HepG2 (cell line): ENCODE results near the gene GNAS-AS1. TPM values are rescaled to one million over a fixed set of nuclear protein-coding genes. Genes with fewer than 3 reads are reported as not detected.

ENCODE experiments used
- ATAC-seq: fragments of 200-7000 bp; cut with Tn5 transposase; 3 replicates; pipeline ENCODE4 v1.9.1; 2020; ENCODE audit warnings: mild to moderate bottlenecking, moderate library complexity
- BruUV-seq: library from RNA; stranded (reverse); fragments of 400-500 nt; replicated peaks from 2 replicates; lab custom pipeline; 2021; lab: Mats Ljungman, UMichigan
- CTCF ChIA-PET: fragments of 300-600 bp; formaldehyde crosslinking; extraction: SDS; loops from one replicate; lab custom pipeline; 2021; ENCODE audit warnings: low total read pairs, inconsistent platforms, low intra/inter-chr PET ratio; lab: Yijun Ruan, JAX
- POLR2A ChIA-PET: fragments of 350-600 bp; sonication (Branson Sonifier 250); formaldehyde crosslinking; loops from one replicate; lab custom pipeline; 2020; ENCODE audit warnings: antibody characterized with exemption, inconsistent platforms; lab: Yijun Ruan, JAX
- DNase-seq: peaks from one replicate; pipeline ENCODE4 v3.0.0-alpha.2; 2015; ENCODE audit warnings: low spot score
- FAIRE-seq: peaks from 3 replicates; lab custom pipeline; 2011; peaks lifted over from hg19 to GRCh38; lab: Jason Lieb, UNC
- H2AFZ ChIP-seq: one replicate; pipeline ENCODE4 v1.6.1; 2011; ENCODE audit warnings: low read length, inconsistent platforms
- H3K27ac ChIP-seq: fragments of 300-600 bp; 3 replicates; pipeline ENCODE4 v1.8.0; 2011; ENCODE audit warnings: mixed run types, mild to moderate bottlenecking, mixed read lengths, low read length, inconsistent platforms; ENCODE audit not compliant: insufficient read depth; ENCODE audit errors: extremely low read length
- H3K27me3 ChIP-seq, 2 experiments: fragments of 200-600 bp in 1 of 2; 2 replicates in 1 of 2; 3 replicates in 1 of 2; pipeline versions ENCODE4 v1.6.0 to v1.8.0; 2011; ENCODE audit warnings: low read length in 2 of 2, mild to moderate bottlenecking in 2 of 2, moderate library complexity in 2 of 2, inconsistent platforms in 1 of 2; ENCODE audit not compliant: insufficient read depth in 2 of 2, control insufficient read depth in 1 of 2
- H3K36me3 ChIP-seq, 2 experiments: fragments of 200-600 bp in 1 of 2; replicated peaks in 1 of 2; 2 replicates in 1 of 2; 3 replicates in 1 of 2; pipeline versions ENCODE4 v1.5.1 to v1.8.0; 2011; ENCODE audit warnings: low read length in 2 of 2, inconsistent platforms in 1 of 2; ENCODE audit not compliant: insufficient read depth in 2 of 2, control insufficient read depth in 1 of 2
- H3K4me1 ChIP-seq: 2 replicates; pipeline ENCODE4 v1.5.1; 2012; ENCODE audit warnings: low read length, inconsistent platforms; ENCODE audit not compliant: insufficient read depth
- H3K4me2 ChIP-seq: 2 replicates; pipeline ENCODE4 v1.6.0; 2011; ENCODE audit warnings: low read depth, low read length, inconsistent platforms
- H3K4me3 ChIP-seq, 3 experiments: fragments of 200-600 bp in 1 of 3; sonication (generic), shearing (Covaris generic) in 1 of 3; replicated peaks in 1 of 3; 2 replicates each; pipeline ENCODE4 v1.5.1; 2011 to 2016; ENCODE audit warnings: low read length in 3 of 3, inconsistent platforms in 2 of 3, low read depth in 2 of 3, mild to moderate bottlenecking in 2 of 3, control low read depth in 1 of 3, mixed read lengths in 1 of 3; ENCODE audit not compliant: insufficient read depth in 1 of 3
- H3K79me2 ChIP-seq: one replicate; pipeline ENCODE4 v1.6.1; 2011; ENCODE audit warnings: low read length, inconsistent platforms; ENCODE audit not compliant: insufficient read depth
- H3K9ac ChIP-seq: 2 replicates; pipeline ENCODE4 v1.6.0; 2011; ENCODE audit warnings: mild to moderate bottlenecking, low read depth, low read length, inconsistent platforms; ENCODE audit not compliant: insufficient read depth
- H3K9me3 ChIP-seq: 2 replicates; pipeline ENCODE4 v1.5.1; 2012; ENCODE audit warnings: mild to moderate bottlenecking, low read length
- H4K20me1 ChIP-seq: 2 replicates; pipeline ENCODE4 v1.6.0; 2011; ENCODE audit warnings: inconsistent platforms, mild to moderate bottlenecking, low read length, moderate library complexity; ENCODE audit not compliant: insufficient read depth
- CSRNP1 ChIP-seq: sonication (generic); formaldehyde crosslinking; IDR thresholded peaks from 2 replicates; pipeline ENCODE4 v1.8.1; 2023; ENCODE audit warnings: mild to moderate bottlenecking, missing genetic modification reagents
- DNMT3B ChIP-seq: conservative IDR thresholded peaks from 2 replicates; pipeline ENCODE4 v1.6.1; 2016; ENCODE audit warnings: missing biosample characterization, control low read depth
- NFRKB ChIP-seq: fragments of 450-650 bp; IDR thresholded peaks from 2 replicates; pipeline ENCODE4 v1.6.1; 2017
- TAF15 ChIP-seq: fragments of 200-400 bp; formaldehyde crosslinking; IDR thresholded peaks from one replicate; pipeline ENCODE4 v1.6.1; 2018; ENCODE audit warnings: mild to moderate bottlenecking, low read depth, low read length; ENCODE audit not compliant: poor library complexity, severe bottlenecking
- ZNF501 ChIP-seq: sonication (generic); formaldehyde crosslinking; IDR thresholded peaks from 2 replicates; pipeline ENCODE4 v1.5.1; 2020; ENCODE audit warnings: mild to moderate bottlenecking, moderate library complexity, missing genetic modification reagents
- ZSCAN21 ChIP-seq: sonication (generic); formaldehyde crosslinking; IDR thresholded peaks from 2 replicates; pipeline ENCODE4 v1.8.0; 2022; ENCODE audit warnings: mild to moderate bottlenecking, missing genetic modification reagents, moderate library complexity, borderline replicate concordance
- WGBS: methylation state at CpG from one replicate; pipeline ENCODE4 v1.1.6; 2017; ENCODE audit warnings: low lambda C conversion rate; 5-methylcytosine and 5-hydroxymethylcytosine counted together
- in situ Hi-C: cut with HindIII; loops from 2 replicates; pipeline ENCODE4 v1.10.0; 2017; ENCODE audit warnings: low pct_unique_long_range_greater_than_20kb; ENCODE audit not compliant: extremely low pct_ligation_motif_present
- intact Hi-C: fragments of 100-400 bp; cut with micrococcal nuclease; formaldehyde crosslinking; loops from one replicate; pipeline ENCODE4 v1.10.0; 2022; ENCODE audit not compliant: unreplicated experiment
- polyA plus RNA-seq, 8 experiments: library from polyadenylated mRNA; depleted of rRNA in 3 of 8; stranded (reverse) in 7 of 8; unstranded in 1 of 8; fragments of >200 nt; fragmentation: Illumina TruSeq in 4 of 8; extraction: Trizol in 4 of 8; gene quantifications; 2 replicates each; pipeline versions ENCODE4 v1.2.1 to v1.2.3, GENCODE V29; 2011 to 2016; ENCODE audit warnings: low read depth in 4 of 8, missing spikeins in 1 of 8, mixed read lengths in 1 of 8; ENCODE audit not compliant: insufficient read depth in 1 of 8
- total RNA-seq, 5 experiments: library from RNA; depleted of rRNA; stranded (reverse); fragments of >200 nt; fragmentation: Illumina TruSeq; extraction: Trizol; gene quantifications; 2 replicates each; pipeline ENCODE4 v1.2.3, GENCODE V29; 2016; ENCODE audit warnings: low read depth in 1 of 5
- TF ChIP-seq, protein P1 (sequence below): sonication (generic); formaldehyde crosslinking; IDR thresholded peaks from 2 replicates; pipeline ENCODE4 v1.9.0; 2021; ENCODE audit warnings: missing genetic modification reagents, borderline replicate concordance
- TF ChIP-seq, protein P2 (sequence below): sonication (generic); formaldehyde crosslinking; IDR thresholded peaks from one replicate; pipeline ENCODE4 v1.5.1; 2020; ENCODE audit warnings: mild to moderate bottlenecking, missing genetic modification reagents; ENCODE audit errors: not compliant biosample characterization

GNAS-AS1 gene
- total and polyA plus RNA-seq, 2 of the 13 experiments (the other 11 are each of a cell fraction or from before 2014, with no cell fraction given), result not detected

GRCh38 chr20:58807801-58808200, 42.9 kb downstream of the GNAS-AS1 start:
- ChIA-PET CTCF (no interaction called here), POLR2A (no interaction called here)
- Histone ChIP-seq H3K9me3 (no peaks in the 10 kb centered on the region), H3K27me3 (peaks cover 24 to 99% of the 10 kb centered on the region in 2 experiments), H3K4me1 (no peaks in the 10 kb centered on the region), H3K79me2 (no peaks in the 10 kb centered on the region), H3K9ac (no peak overlapping the region), H3K4me3 (no peak overlapping the region), H3K4me2 (no peak overlapping the region), H4K20me1 (no peaks in the 10 kb centered on the region), H3K36me3 (no peaks in the 10 kb centered on the region), H2AFZ (no peak overlapping the region), H3K27ac (no peak overlapping the region)
- WGBS, result 27% methylated on average over 11 of the region's 11 CpGs
- in situ Hi-C loops (no loop called here), intact Hi-C loops (no loop called here)
- FAIRE-seq (no peak), ATAC-seq (no peak), DNase-seq (no peak)
- BruUV-seq, result no TSS peak
- TF ChIP-seq, protein P1, sequence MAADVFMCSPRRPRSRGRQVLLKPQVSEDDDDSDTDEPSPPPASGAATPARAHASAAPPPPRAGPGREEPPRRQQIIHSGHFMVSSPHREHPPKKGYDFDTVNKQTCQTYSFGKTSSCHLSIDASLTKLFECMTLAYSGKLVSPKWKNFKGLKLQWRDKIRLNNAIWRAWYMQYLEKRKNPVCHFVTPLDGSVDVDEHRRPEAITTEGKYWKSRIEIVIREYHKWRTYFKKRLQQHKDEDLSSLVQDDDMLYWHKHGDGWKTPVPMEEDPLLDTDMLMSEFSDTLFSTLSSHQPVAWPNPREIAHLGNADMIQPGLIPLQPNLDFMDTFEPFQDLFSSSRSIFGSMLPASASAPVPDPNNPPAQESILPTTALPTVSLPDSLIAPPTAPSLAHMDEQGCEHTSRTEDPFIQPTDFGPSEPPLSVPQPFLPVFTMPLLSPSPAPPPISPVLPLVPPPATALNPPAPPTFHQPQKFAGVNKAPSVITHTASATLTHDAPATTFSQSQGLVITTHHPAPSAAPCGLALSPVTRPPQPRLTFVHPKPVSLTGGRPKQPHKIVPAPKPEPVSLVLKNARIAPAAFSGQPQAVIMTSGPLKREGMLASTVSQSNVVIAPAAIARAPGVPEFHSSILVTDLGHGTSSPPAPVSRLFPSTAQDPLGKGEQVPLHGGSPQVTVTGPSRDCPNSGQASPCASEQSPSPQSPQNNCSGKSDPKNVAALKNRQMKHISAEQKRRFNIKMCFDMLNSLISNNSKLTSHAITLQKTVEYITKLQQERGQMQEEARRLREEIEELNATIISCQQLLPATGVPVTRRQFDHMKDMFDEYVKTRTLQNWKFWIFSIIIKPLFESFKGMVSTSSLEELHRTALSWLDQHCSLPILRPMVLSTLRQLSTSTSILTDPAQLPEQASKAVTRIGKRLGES, result no peak
- TF ChIP-seq ZNF501 (CRISPR knock-in tag) (no peak), DNMT3B (CRISPR knock-in tag) (no peak), NFRKB (no peak), TAF15 (no peak), CSRNP1 (CRISPR knock-in tag) (no peak), ZSCAN21 (CRISPR knock-in tag) (no peak)
- TF ChIP-seq, protein P2, sequence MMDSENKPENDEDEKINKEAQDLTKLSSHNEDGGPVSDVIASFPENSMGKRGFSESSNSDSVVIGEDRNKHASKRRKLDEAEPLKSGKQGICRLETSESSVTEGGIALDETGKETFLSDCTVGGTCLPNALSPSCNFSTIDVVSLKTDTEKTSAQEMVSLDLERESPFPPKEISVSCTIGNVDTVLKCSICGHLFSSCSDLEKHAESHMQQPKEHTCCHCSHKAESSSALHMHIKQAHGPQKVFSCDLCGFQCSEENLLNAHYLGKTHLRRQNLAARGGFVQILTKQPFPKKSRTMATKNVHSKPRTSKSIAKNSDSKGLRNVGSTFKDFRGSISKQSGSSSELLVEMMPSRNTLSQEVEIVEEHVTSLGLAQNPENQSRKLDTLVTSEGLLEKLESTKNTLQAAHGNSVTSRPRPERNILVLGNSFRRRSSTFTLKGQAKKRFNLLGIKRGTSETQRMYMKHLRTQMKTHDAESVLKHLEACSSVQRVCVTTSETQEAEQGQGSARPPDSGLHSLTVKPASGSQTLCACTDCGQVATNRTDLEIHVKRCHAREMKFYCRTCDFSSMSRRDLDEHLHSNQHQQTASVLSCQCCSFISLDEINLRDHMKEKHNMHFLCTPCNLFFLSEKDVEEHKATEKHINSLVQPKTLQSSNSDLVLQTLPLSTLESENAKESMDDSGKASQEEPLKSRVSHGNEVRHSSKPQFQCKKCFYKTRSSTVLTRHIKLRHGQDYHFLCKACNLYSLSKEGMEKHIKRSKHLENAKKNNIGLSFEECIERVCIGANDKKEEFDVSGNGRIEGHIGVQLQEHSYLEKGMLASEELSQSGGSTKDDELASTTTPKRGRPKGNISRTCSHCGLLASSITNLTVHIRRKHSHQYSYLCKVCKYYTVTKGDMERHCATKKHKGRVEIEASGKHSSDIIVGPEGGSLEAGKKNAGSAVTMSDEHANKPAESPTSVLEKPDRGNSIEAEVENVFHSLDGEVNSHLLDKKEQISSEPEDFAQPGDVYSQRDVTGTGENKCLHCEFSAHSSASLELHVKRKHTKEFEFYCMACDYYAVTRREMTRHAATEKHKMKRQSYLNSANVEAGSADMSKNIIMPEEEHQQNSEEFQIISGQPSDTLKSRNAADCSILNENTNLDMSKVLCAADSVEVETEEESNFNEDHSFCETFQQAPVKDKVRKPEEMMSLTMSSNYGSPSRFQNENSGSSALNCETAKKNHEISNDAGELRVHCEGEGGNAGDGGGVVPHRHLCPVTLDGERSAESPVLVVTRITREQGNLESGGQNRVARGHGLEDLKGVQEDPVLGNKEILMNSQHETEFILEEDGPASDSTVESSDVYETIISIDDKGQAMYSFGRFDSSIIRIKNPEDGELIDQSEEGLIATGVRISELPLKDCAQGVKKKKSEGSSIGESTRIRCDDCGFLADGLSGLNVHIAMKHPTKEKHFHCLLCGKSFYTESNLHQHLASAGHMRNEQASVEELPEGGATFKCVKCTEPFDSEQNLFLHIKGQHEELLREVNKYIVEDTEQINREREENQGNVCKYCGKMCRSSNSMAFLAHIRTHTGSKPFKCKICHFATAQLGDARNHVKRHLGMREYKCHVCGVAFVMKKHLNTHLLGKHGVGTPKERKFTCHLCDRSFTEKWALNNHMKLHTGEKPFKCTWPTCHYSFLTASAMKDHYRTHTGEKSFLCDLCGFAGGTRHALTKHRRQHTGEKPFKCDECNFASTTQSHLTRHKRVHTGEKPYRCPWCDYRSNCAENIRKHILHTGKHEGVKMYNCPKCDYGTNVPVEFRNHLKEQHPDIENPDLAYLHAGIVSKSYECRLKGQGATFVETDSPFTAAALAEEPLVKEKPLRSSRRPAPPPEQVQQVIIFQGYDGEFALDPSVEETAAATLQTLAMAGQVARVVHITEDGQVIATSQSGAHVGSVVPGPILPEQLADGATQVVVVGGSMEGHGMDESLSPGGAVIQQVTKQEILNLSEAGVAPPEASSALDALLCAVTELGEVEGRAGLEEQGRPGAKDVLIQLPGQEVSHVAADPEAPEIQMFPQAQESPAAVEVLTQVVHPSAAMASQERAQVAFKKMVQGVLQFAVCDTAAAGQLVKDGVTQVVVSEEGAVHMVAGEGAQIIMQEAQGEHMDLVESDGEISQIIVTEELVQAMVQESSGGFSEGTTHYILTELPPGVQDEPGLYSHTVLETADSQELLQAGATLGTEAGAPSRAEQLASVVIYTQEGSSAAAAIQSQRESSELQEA (CRISPR knock-in tag), result no peak
